GM15510 (cell line): ENCODE results near the gene ISOC2.

Source experiments
- POLR2A ChIP-seq: IDR thresholded peaks from 3 replicates; pipeline ENCODE4 v1.6.1; 2011; ENCODE audit warnings: borderline replicate concordance; ENCODE audit not compliant: insufficient read length; ENCODE audit errors: extremely low read depth

ISOC2 gene

DNA sequence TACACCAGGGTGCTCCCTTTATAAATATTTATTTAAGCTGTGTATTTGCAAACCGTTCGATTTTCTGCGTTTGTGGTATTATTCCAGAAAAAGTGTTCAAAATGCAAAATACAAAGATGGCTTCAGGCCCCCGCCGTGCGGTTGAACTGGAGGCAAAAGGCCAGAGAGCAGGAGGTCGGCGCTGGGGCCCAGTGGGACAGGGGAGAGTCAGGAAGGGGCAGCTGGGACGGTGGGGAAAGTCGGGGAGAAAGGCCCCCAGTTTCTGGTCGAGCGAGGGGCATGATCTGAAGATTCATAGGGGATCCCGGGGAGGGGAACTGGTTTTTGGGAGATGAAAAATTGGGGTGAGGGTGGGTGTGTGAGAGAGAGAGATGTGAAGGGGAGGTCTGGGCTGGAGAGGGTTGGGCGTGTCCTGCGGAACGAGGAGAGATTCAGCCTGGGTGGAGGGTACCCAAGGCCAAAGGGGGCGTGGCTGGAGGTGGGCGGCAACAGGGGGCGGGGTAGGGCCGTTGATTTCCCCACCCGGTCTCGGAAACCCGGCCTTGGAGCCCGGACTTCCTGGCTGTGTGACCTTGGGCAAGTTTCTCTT lies 678 bp downstream of the ISOC2 start:
- no peak for TF ChIP-seq POLR2A

DNA sequence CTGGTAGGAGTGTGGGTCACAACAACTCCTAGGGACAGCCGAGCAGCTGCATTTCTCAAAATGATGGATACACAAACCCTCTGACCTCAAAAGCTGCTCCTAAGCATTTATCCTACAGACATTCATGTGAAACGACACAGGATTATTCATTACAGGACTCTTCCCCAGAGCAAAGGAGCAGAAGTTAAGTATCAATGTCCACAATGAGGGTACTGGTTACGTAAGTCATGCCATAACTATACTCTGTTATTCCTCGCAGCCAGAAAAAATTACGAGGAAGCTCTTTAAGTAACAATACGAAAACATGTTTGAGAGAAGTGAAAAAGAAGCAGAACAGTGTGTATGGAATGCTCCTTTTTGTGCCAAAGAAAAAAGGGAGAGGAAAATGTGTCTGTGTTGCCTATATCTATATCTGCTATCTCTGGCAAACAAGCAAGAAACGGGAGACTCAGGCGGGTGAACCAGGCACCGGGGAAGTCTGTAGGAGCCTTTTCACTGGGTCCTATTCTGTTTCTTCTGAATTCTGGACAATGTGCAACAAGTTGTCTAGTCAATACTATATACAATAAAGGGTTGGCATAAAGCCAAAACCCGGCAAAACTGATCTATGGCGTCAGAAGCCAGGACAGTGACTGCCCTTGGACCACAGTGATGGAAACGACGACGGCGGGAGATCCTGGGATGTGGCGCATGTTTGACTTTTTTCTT lies 1.3 kb downstream of the ISOC2 start:
- TF ChIP-seq POLR2A: no peak

DNA sequence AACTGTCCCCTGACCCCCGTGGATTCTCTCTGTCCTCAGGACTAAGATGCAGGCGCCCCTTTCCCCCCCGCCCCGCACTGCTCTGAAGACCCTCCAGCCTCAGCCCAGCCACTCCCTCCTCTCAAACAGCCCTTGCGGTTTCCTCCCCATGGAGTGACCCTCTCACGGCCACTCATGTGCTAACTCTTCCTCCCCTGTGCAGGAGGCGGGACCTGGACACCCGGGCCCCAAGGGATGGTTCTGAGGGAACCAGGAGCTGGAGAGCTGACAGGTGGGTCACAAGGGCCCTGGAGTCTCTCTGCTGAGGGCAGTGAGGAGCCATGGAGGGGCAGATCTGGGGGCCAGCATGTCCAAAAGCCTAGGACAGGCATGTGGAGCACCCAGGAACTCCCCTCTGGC lies 1.9 kb downstream of the ISOC2 start:
- no peak for TF ChIP-seq POLR2A

DNA sequence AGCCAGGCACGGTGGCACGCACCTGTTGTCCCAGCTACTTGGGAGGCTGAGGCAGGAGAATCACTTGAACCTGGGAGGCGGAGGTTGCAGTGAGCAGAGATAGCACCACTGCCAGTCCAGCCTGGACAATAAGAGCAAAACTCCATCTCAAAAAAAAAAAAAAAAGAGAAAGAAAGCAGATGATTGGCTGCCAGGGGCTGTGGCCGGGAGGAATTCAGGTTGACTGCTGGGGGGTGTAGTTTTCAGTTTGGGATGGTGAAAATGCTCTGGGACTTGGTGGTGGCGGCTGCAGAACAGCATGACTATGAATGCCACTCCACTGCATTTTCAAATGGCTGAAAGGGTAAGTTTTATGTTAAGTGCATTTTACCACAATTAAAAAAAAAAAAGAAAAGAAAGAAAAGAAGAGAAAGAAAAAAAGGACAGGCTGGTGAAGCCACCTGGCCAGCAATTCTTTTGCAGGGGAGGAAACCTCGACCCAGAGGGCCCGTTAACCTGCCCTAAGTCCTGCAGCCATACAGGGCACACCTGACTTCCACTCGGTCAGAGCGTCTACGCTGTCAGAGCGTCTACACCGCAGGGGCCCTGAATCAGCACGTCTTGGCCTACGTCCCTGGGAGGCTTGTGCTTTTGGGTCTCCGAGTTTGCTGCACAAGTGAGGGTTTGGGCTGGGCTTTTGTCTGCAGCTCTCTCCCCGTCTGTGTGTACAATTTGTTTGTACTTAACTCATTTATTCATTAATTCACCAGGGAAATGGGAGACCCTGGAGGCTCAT lies 3.6 kb downstream of the ISOC2 start:
- TF ChIP-seq POLR2A: no peak

DNA sequence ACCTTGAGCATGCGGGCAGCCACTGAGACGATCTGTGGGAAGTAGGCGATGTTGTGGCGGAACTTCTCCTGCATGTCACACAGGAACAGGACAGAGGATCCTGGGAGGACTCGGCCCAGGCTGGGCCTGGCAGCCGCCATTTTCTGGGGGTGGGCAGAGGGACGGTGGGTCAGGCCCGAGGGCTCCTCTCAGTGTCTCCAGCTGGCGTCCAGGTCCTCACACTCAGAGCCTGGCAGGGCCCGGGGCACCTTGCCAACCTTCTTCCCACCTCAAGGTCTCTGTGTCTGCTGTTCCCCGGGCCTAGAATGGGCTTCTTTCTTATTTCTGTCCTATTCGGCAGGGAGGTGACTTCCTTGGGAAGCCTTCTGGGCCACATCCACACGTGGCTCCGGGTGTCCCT lies 5.1 kb downstream of the ISOC2 start:
- TF ChIP-seq POLR2A: no peak

DNA sequence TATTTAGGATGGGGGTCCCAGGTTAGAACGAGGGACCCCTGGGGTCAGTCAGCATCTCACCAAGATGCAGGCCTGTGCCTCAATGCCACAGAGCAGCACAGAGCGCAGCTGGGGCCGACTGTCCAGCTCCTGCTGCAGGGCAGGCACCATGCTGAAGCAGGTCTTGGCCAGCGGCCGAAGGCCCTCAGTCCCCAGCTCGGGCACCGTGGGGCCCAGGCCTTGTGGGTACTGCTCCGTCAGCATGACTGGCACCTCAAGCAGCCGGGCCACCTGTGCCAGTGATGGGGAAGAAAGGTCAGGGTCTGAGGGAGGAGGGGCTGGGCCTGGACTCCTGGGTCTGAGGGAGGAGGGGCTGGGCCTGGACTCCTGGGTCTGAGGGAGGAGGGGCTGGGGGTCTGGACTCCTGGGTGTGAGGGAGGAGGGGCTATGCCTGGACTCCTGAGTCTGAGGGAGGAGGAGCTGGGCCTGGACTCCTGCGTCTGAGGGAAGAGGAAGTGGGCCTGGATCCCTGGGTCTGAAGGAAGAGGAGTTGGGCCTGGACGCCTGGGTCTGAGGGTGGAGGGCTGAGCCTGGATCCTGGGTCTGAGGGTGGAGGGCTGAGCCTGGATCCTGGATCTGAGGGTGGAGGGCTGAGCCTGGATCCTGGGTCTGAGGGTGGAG lies 5.7 kb downstream of the ISOC2 start:
- TF ChIP-seq POLR2A: no peak

DNA sequence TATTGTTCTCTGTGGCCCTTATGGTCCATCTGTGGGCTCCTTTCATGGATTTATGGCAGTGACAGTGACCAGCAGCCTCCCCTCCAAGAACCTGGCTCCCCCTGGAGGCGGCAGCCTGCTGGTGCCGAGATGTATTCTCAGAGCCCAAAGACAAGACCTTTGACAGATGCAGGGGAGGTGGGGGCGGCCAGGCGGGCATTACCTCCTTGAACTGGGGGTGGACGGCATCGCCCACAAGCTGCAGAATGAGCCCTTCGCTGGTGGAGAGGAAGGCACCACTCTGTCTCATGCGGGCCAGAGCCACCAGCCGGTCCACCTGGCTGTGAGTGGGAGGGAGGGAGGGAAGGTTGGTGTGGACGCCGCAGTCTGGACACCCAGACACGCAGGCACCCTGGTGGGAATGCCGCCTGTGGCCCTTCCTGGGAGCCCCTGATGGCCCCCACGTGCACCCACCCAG lies 6.6 kb downstream of the ISOC2 start:
- no peak for TF ChIP-seq POLR2A

DNA sequence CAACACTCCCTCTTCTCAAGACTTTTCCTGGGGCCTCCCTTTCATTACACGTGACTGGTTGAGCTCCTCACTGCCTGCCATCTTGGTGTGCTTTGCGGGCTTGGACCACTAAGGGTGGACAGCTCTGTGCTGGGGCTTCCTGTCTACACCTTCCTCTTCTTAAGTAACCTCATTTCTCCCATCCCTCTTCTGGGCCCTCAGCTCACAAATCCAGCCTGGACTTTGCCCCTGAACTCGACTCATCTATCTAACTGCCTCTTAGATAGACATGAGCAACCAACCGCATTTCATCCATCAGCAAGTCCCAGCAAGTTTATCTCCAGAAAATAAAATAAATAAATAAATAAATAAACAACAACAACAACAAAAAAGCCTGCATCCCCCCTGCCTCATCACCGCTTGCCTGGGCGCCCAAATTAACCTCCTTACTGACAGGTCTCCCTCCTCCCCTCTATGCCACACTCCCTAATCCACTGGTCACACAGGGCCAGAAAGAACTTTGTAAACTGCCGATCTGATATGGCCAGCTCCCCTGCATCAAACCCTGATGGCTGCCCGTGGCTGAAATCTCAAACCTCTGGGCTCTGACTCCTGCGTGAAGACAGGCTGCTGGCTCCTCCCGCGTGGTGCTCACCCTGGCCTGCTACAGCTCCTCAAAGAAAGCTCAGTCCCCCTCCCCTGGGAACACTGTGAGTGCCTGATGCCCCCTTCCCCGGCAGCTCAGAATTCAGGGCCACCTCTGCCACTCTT lies 7.8 kb downstream of the ISOC2 start:
- no peak for TF ChIP-seq POLR2A

DNA sequence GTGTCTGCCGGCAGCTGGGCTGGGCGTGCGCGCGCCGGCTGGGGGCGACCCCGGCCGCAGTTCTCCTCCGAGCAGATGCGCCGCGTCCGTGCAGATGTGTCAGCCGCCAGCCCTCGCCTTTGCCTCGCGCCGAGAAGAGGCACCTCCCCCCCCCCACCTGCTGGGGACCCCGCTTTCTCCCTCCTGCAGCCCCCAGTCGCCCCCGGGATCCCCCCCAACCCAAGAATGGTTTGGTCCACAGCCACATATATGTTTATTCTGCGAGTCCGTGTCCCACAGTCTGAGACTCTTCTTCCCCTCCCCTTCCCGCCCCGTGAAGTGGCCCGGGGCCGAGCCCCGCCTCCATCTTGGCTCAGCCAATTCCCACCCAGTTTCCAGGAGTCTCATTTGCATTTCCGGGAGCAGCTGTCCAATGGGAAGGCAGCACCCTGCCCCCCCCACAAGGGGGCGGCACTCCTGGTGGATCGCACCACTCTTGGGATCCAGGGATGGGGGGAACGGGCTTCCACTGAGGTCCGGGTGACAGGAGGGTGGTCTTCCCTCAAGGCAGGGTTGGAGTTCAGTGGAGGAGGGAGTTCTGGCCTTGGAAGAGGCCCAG lies 8.6 kb downstream of the ISOC2 start:
- TF ChIP-seq POLR2A: no peak

DNA sequence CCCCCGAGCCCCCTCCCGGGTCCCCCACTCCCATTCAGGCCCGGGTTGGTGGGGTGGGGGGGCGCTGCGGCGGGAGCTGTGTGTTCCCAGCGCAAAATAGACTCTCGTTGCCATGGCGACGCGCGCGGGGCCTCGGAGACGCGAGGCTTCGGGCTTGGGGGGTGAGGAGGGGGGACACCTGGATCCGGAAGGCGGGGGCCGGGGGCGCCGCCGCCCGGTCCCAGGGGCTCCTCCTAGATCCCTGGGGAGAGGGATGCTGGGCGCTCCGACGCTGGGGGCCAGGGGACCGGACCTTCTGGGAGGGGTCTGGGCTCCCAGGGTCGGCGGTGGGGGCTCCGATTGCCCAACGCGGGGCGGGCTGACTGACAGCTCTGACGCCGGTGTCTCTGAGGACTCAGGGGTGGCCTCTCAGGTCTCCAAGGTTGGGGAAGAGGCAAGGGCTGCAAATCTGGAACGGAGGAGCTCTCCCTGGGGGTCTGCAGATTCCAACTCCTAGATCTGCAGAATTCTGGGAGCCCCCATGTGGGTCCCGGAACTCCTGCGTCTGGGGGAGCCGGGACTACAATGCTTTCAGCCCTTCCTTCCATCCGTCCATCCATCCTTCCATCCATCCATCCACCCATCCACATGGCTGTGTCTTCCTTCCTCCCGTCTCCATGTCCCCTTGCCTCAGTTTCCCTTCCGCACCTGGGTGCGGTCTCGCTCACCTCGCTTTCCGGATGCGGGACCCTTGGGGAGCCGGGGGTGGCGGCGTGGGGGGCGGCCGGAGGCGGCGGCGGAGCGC lies 9.3 kb downstream of the ISOC2 start:
- TF ChIP-seq POLR2A: no peak

DNA sequence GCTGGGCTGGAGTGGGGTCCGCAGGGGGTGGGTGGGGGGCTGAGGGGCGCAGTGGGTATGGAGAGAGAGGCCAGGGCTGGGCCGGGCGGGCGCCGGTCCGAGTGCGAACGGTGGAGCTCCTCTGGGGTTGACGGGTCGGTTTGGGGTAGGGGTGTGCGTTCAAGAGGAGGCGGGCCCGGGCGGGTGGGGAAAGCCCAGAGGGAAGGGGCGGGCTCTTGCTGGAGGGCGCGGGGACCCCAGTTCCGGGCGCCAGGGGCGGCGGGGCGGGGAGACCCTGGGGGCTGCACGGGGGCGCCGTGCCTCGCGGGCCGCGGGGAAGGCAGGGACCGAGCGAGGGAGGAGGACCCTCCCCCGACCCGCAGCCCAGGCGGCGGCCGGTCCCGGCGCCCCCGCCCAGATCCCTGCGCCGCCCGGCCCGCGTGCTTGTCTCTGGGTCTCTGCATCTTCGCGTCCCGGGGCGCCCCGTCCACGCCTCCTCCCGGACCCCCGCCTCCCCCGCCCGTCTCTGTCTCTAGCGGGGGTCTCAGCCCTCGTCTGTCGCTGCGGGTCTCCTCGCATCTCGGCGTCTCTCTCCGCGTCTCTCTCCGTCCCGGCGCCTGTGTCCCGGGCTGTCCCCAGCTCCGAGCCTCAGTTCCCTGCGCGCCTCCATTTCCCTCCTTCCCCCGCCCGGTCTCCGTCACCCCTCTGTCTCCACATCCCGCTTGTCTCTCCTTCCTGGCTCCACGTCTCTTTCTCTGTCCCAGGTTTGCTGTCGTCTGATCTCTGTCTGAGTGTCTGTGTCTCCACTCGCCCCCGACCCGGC lies 10.1 kb downstream of the ISOC2 start:
- TF ChIP-seq POLR2A: no peak

DNA sequence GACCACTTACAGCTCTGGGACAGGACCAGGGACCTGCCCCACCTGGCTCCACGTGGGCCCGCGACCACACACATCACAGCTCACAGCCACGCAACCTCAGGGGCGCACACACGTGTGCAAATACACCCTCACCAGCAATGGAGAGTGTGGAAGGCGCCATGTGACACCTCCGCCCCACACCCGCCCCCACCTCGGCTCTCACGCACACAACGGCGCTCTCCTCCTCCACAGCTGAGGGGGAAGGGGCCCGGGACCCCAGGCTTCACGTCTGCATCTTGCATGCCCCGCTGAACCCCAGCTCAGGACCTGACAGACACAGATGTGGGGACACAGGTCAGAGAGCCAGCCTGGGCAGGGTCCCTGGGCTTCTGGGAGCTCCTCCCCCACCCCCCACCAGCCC lies 12.0 kb downstream of the ISOC2 start:
- no peak for TF ChIP-seq POLR2A

DNA sequence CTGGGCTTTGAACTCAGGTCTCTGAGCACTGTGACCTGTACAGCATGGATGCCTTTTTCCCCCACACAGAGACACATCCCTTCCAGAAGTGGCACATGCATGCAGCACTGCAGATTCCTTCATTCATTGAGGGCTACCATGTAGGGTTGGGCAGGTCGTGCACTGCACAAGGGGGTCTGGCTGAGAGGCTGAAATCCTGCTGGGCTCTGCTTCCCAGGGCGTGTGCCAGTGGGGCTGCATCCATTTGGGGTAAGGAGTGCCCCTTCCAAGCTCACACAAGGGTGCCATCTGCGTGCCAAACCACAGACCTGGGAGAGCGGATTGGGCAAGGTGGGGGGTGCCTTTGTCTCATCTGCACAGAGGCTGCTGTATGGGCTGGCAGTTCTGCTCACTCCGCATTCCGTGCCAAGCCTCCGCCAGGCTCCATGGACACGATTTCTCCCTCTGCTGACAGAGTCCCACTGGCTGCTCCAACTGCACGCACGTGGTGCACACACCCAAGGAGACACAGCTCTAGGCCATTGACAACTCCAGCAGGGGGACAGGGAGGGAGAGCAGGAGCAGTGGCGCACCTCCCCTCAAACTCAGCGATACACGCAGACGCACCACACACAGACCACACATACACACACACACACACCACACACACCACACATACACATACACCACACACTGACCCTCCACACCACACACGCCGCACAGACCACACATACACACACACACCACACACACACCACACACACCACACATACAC lies 13.8 kb downstream of the ISOC2 start:
- no peak for TF ChIP-seq POLR2A

DNA sequence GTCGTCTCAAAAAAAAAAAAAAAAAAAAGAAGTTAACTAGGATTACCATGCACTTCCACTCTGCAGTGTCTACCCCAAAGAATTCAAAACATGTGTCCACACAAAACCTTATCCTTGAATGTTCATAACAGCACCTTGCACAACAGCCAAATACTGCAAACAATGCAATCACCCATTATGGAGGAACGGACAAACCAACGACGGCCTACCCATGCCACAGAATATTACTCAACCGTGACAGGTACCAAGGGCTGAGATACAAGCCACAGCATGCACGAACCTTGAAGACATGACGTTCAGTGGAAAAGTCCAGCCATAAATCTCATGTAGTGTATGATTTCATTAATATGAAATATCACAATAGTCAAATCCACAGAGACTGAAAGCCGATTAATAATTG lies 15.4 kb downstream of the ISOC2 start:
- no peak for TF ChIP-seq POLR2A
